ENCODE measurements around the gene RAB28.

- TF ChIP-seq CTCF (conservative IDR thresholded peaks at IDR 0.05; ENCODE audit: low read depth, low read length) (no peak), EZH2phosphoT487 (IDR thresholded peaks at IDR 0.05; ENCODE audit: borderline replicate concordance, low read length) (no peak)
Measured at GRCh38 chr4:13344216-13344615, 139.9 kb downstream of the RAB28 start.
